Mesenchymal stem cell (in vitro differentiated cells and primary cell): ENCODE results near the gene C4orf50.

Experiments used
- DNase-seq: peaks from one replicate; pipeline ENCODE4 v3.0.0-alpha.2; 2013
- H2AFZ ChIP-seq: one replicate; pipeline ENCODE4 v1.6.1; 2013; ENCODE audit warnings: low read depth, mild to moderate bottlenecking, control low read depth, inconsistent platforms, low read length, moderate library complexity
- H2AK5ac ChIP-seq: 2 replicates; pipeline ENCODE4 v1.6.1; 2013; ENCODE audit warnings: low read length, moderate library complexity, mild to moderate bottlenecking, inconsistent platforms; ENCODE audit not compliant: severe bottlenecking
- H2BK120ac ChIP-seq: one replicate; pipeline ENCODE4 v1.6.1; 2013; ENCODE audit warnings: low read depth, mild to moderate bottlenecking, inconsistent platforms, low read length, moderate library complexity
- H2BK12ac ChIP-seq, 2 experiments: one replicate each; pipeline ENCODE4 v1.6.1; 2013; ENCODE audit warnings: inconsistent platforms in 2 of 2, low read length in 2 of 2, mild to moderate bottlenecking in 2 of 2, moderate library complexity in 2 of 2, control low read depth in 1 of 2
- H2BK15ac ChIP-seq: one replicate; pipeline ENCODE4 v1.6.1; 2013; ENCODE audit warnings: mild to moderate bottlenecking, low read depth, inconsistent platforms; ENCODE audit not compliant: poor library complexity, severe bottlenecking
- H2BK5ac ChIP-seq: 2 replicates; pipeline ENCODE4 v1.6.1; 2013; ENCODE audit warnings: low read depth, mild to moderate bottlenecking, low read length, control low read depth, inconsistent platforms; ENCODE audit not compliant: poor library complexity, severe bottlenecking
- H3K14ac ChIP-seq, 2 experiments: one replicate each; pipeline ENCODE4 v1.6.1; 2013; ENCODE audit warnings: inconsistent platforms in 2 of 2, low read length in 2 of 2, control low read depth in 1 of 2, mild to moderate bottlenecking in 1 of 2, moderate library complexity in 1 of 2
- H3K18ac ChIP-seq, 2 experiments: one replicate each; pipeline ENCODE4 v1.6.1; 2013; ENCODE audit warnings: inconsistent platforms in 2 of 2, low read length in 2 of 2, control low read depth in 1 of 2, low read depth in 1 of 2, mild to moderate bottlenecking in 1 of 2
- H3K23ac ChIP-seq, 2 experiments: one replicate each; pipeline ENCODE4 v1.6.1; 2013; ENCODE audit warnings: inconsistent platforms in 2 of 2, low read length in 2 of 2, mild to moderate bottlenecking in 2 of 2, moderate library complexity in 2 of 2, control low read depth in 1 of 2
- H3K27ac ChIP-seq: 2 replicates; pipeline ENCODE4 v1.5.1; 2013; ENCODE audit warnings: mild to moderate bottlenecking, moderate library complexity, low read length, control low read depth, inconsistent platforms; ENCODE audit not compliant: poor library complexity, severe bottlenecking
- H3K27me3 ChIP-seq, 2 experiments: 2 replicates each; pipeline versions ENCODE4 v1.6.1 to v1.7.0; 2013; ENCODE audit warnings: low read length in 2 of 2, mild to moderate bottlenecking in 2 of 2, moderate library complexity in 2 of 2, control low read depth in 1 of 2, inconsistent platforms in 1 of 2; ENCODE audit not compliant: control insufficient read depth in 1 of 2, insufficient read depth in 1 of 2
- H3K36me3 ChIP-seq, 2 experiments: 2 replicates each; pipeline versions ENCODE4 v1.6.1 to v1.7.0; 2013; ENCODE audit warnings: low read length in 2 of 2, control low read depth in 1 of 2, inconsistent platforms in 1 of 2, low read depth in 1 of 2, mild to moderate bottlenecking in 1 of 2; ENCODE audit not compliant: insufficient read depth in 2 of 2, control insufficient read depth in 1 of 2
- H3K4ac ChIP-seq, 2 experiments: one replicate each; pipeline ENCODE4 v1.6.1; 2013; ENCODE audit warnings: inconsistent platforms in 2 of 2, low read length in 2 of 2, mild to moderate bottlenecking in 2 of 2, moderate library complexity in 2 of 2, control low read depth in 1 of 2, low read depth in 1 of 2
- H3K4me1 ChIP-seq: 2 replicates; pipeline ENCODE4 v1.6.1; 2013; ENCODE audit warnings: low read depth, low read length, control low read depth; ENCODE audit not compliant: control insufficient read depth, insufficient read depth
- H3K4me2 ChIP-seq: 2 replicates; pipeline ENCODE4 v1.6.1; 2013; ENCODE audit warnings: low read length, mild to moderate bottlenecking, inconsistent platforms; ENCODE audit not compliant: poor library complexity, severe bottlenecking
- H3K4me3 ChIP-seq, 2 experiments: 2 replicates each; pipeline versions ENCODE4 v1.5.1 to v1.7.0; 2013; ENCODE audit warnings: low read length in 2 of 2, mild to moderate bottlenecking in 2 of 2, control low read depth in 1 of 2, low read depth in 1 of 2; ENCODE audit not compliant: insufficient read depth in 1 of 2
- H3K79me1 ChIP-seq: replicated peaks from 2 replicates; pipeline ENCODE4 v1.6.1; 2013; ENCODE audit warnings: mild to moderate bottlenecking, control low read depth, low read length, inconsistent platforms; ENCODE audit not compliant: poor library complexity, severe bottlenecking
- H3K9ac ChIP-seq: 2 replicates; pipeline ENCODE4 v1.7.0; 2013; ENCODE audit warnings: mild to moderate bottlenecking, low read length, moderate library complexity
- H3K9me3 ChIP-seq: 2 replicates; pipeline ENCODE4 v1.7.0; 2013; ENCODE audit warnings: mild to moderate bottlenecking, low read length; ENCODE audit not compliant: control insufficient read depth
- H4K8ac ChIP-seq: one replicate; pipeline ENCODE4 v1.6.1; 2013; ENCODE audit warnings: inconsistent platforms, mild to moderate bottlenecking, low read length, moderate library complexity
- H4K91ac ChIP-seq: one replicate; pipeline ENCODE4 v1.6.1; 2013; ENCODE audit warnings: mild to moderate bottlenecking, low read length, inconsistent platforms
- WGBS: methylation state at CpG from one replicate; pipeline ENCODE4 v1.1.7; 2013; ENCODE audit warnings: mixed read lengths; 5-methylcytosine and 5-hydroxymethylcytosine counted together

The C4orf50 gene

DNA sequence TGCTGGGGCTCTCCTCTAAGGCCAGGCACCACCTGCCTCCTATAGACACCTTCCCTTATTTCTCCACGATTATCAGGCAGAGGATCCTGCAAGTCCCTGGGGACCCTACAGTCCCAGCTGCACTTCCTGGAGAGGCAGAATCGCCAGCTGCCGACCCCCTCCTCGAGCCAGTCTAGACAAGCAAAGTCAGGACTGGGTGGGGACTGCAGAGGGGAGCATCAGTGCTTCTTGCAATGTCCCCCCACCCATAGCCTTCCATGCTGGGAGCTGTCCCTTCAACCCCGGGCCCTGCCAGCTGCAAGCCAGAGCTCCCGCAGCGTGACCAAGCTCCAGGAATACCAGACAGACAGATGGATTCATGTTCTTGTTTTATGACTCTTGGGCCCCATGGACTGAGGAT, 124.0 kb downstream of the C4orf50 start:
- H3K36me3 ChIP-seq = no peaks in the 10 kb centered on the region
- H3K9ac ChIP-seq = no peak overlapping the region
- H2BK5ac ChIP-seq = no peak overlapping the region
- no peak overlapping the region for H3K4me3 ChIP-seq
- no peak overlapping the region for H2BK120ac ChIP-seq
- H3K9me3 ChIP-seq = peaks cover 7% of the 10 kb centered on the region
- peaks cover 16% of the 10 kb centered on the region for H3K4me1 ChIP-seq
- H3K79me1 ChIP-seq = no peaks in the 10 kb centered on the region
- no peak overlapping the region for H4K91ac ChIP-seq
- no peak overlapping the region for H2AK5ac ChIP-seq
- no peak overlapping the region for H3K4ac ChIP-seq
- no peak overlapping the region for H2BK15ac ChIP-seq
- no peak overlapping the region for H4K8ac ChIP-seq
- no peak overlapping the region for H2AFZ ChIP-seq
- H3K27ac ChIP-seq = no peak overlapping the region
- H3K14ac ChIP-seq = no peak overlapping the region
- H3K18ac ChIP-seq = no peak overlapping the region
- H2BK12ac ChIP-seq = no peak overlapping the region
- 48% methylated on average over 7 of the region's 7 CpGs for WGBS
- no peak overlapping the region for H3K23ac ChIP-seq
- H3K4me2 ChIP-seq = no peak overlapping the region
- no peak for DNase-seq
- H3K27me3 ChIP-seq = peaks cover 77 to 91% of the 10 kb centered on the region in 2 experiments

DNA sequence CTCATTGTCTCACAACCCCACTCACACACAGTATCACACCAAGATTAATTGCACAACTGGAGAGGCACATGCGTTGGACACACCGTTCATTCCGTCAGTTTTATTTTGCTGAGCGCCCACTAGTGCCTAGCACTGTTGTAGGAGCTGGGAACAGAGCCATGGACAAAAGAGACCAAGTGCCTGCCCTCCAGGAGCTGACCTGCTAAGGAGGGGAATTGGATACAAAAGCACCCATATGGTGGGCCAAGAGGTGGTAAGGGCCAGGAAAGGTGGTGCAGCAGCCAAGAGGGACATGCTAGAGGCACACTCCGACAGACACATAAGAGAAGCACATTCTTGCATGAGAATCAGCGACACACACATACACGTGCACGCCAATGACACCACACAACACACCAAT, 124.6 kb downstream of the C4orf50 start:
- Histone ChIP-seq H3K4me3 (no peak overlapping the region), H2BK15ac (no peak overlapping the region), H4K91ac (no peak overlapping the region), H2BK12ac (no peak overlapping the region), H2BK120ac (no peak overlapping the region), H3K4me1 (peaks cover 16% of the 10 kb centered on the region), H3K18ac (no peak overlapping the region), H3K23ac (no peak overlapping the region), H2AFZ (no peak overlapping the region), H3K79me1 (no peaks in the 10 kb centered on the region), H3K9me3 (peaks cover 7% of the 10 kb centered on the region), H4K8ac (no peak overlapping the region), H3K27me3 (peaks cover 80 to 91% of the 10 kb centered on the region in 2 experiments), H3K27ac (no peak overlapping the region), H2AK5ac (no peak overlapping the region), H3K9ac (no peak overlapping the region), H3K36me3 (no peaks in the 10 kb centered on the region), H3K4ac (no peak overlapping the region), H2BK5ac (no peak overlapping the region), H3K4me2 (no peak overlapping the region), H3K14ac (no peak overlapping the region)
- DNase-seq = no peak
- 83% methylated on average over 8 of the region's 8 CpGs for WGBS

DNA sequence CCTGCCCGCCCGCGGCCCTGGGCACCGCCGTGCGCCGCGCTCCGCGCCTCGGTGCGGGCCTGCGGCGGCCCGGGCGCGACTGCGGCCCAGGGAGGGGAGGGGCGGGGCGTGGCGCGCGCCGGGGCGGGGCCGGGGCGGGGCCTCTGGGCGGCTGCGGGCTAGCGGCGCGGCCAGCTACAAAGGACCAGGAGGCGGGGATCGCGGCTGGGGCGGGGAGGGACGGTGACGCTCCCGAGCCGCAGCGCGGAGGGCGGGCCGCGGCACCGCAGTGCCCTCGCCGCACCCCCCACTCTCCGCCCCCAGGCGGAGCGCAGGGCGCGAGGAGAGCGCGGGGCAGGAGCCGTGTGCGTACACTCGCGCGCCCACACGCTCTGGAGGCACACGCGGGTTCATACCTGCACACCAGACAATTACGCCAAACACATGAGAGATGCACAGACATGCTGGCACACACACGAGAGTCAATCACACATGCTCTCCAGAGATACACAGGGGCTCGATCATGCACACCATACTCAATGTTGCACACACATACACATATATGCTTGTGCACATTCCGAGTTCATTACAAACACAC, 125.1 kb downstream of the C4orf50 start, which contains the start of gene CRMP1:
Gene CRMP1, minus strand, starts transcription at position 83 of the 577 bp plus-strand sequence. CDS start 117 bp downstream, outside the sequence.
- no peak within 1 kb of the TSS for H2BK120ac ChIP-seq

DNA sequence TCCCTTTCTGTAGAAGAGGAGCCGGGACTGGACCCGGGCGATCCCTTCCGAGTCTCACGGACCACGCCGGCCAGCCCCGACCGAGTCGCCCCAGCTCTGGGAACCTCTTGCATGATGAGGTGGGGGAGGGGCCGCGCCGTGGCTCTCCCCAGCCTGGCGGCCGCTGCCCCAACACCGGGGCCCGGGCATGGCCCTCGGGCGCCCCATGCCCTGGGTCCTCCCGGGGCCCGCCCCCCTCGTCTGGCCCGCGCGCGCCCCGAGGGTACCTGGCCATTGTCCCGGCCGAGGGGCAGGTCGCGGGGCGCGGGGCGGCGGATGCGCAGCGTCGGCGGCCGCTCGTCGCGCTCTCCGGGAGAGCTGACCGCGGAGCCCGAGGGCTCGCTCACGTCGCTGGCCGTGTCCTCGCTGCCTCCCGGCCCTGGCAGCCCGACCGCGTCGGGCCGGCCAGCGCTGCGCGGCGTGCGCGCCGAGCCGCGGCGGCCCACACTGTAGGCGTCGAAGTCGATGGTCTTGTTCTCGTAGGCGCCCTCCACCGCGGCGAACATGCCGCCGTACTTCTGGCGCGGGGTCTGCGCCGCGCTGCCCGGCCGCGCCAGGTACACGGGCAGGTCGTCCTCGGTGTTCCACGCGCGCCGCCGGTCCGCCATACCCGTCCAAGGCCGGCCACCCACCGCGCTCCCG, 125.8 kb downstream of the C4orf50 start:
- H3K9me3 ChIP-seq = peaks cover 3% of the 10 kb centered on the region
- no peak overlapping the region for H3K27ac ChIP-seq
- no peak overlapping the region for H3K4me3 ChIP-seq
- peaks cover 76 to 84% of the 10 kb centered on the region in 2 experiments for H3K27me3 ChIP-seq
- no peak overlapping the region for H2BK5ac ChIP-seq
- no peak overlapping the region for H2BK15ac ChIP-seq
- H3K9ac ChIP-seq = no peak overlapping the region
- H3K18ac ChIP-seq = no peak overlapping the region
- H4K8ac ChIP-seq = no peak overlapping the region
- H3K4ac ChIP-seq = no peak overlapping the region
- no peak for DNase-seq
- no peak overlapping the region for H2BK12ac ChIP-seq
- no peaks in the 10 kb centered on the region for H3K79me1 ChIP-seq
- H3K4me1 ChIP-seq = peaks cover 26% of the 10 kb centered on the region
- H3K23ac ChIP-seq = no peak overlapping the region
- no peaks in the 10 kb centered on the region for H3K36me3 ChIP-seq
- 0% methylated on average over 29 of the region's 100 CpGs for WGBS
- H2AK5ac ChIP-seq = no peak overlapping the region
- H3K4me2 ChIP-seq = no peak overlapping the region
- H4K91ac ChIP-seq = no peak overlapping the region
- H2AFZ ChIP-seq = peak overlapping the region; percentile 16
- H3K14ac ChIP-seq = peak overlapping the region in 1 of 2 experiments; percentile 29
- no peak overlapping the region for H2BK120ac ChIP-seq

More for the DNA sequence above, 125.1 kb downstream of the C4orf50 start, which contains the start of gene CRMP1:
- Histone ChIP-seq H2BK15ac (no peak within 1 kb of the TSS), H3K23ac (no peak within 1 kb of the TSS), H3K9me3 (peaks cover 4% of the 10 kb centered on the region), H2BK5ac (no peak within 1 kb of the TSS), H3K36me3 (no peaks in the 10 kb centered on the region), H3K14ac (peak within 1 kb of the TSS in 1 of 2 experiments; percentile 29), H2AK5ac (no peak within 1 kb of the TSS), H3K4me1 (peaks cover 21% of the 10 kb centered on the region), H4K91ac (no peak within 1 kb of the TSS), H3K9ac (no peak within 1 kb of the TSS), H4K8ac (no peak within 1 kb of the TSS), H2AFZ (peak within 1 kb of the TSS; percentile 16), H3K4ac (no peak within 1 kb of the TSS), H3K79me1 (no peaks in the 10 kb centered on the region), H3K18ac (no peak within 1 kb of the TSS), H3K27me3 (peaks cover 78 to 87% of the 10 kb centered on the region in 2 experiments), H2BK12ac (no peak within 1 kb of the TSS), H3K27ac (no peak within 1 kb of the TSS), H3K4me2 (no peak within 1 kb of the TSS), H3K4me3 (no peak within 1 kb of the TSS)
- DNase-seq = no peak
- 9% methylated on average over 32 of the region's 67 CpGs for WGBS
